NCI-H69 (cell line): ENCODE data around the gene SLC13A3.

ENCODE experiments used
- DNase-seq: peaks from one replicate; lab custom pipeline; 2025; lab: John Stamatoyannopoulos, UW

Gene SLC13A3

GRCh38 chr20:46575937-46576461 is 75.3 kb downstream of the SLC13A3 start:
- DNase-seq: no peak

- DNase-seq: no peak
These were observed 75.9 kb downstream of the SLC13A3 start for GRCh38 chr20:46575394-46575793.

GRCh38 chr20:46573788-46574584 is 77.3 kb downstream of the SLC13A3 start:
- no peak for DNase-seq

GRCh38 chr20:46573234-46573633 is 78.0 kb downstream of the SLC13A3 start:
- no peak for DNase-seq

- DNase-seq: no peak
These were observed 78.5 kb downstream of the SLC13A3 start for GRCh38 chr20:46572790-46573189.

- peak; percentile 2 for DNase-seq
These were observed 79.1 kb downstream of the SLC13A3 start for GRCh38 chr20:46572153-46572552.

- no peak for DNase-seq
These were observed 79.8 kb downstream of the SLC13A3 start for GRCh38 chr20:46571418-46571817.

- DNase-seq: no peak
These were observed 80.3 kb downstream of the SLC13A3 start for GRCh38 chr20:46570956-46571355.

GRCh38 chr20:46569961-46570360 is 81.3 kb downstream of the SLC13A3 start:
- no peak for DNase-seq

- DNase-seq: peak; percentile 79
These were observed 82.6 kb downstream of the SLC13A3 start for GRCh38 chr20:46568570-46569129.

GRCh38 chr20:46566125-46566524 is 85.1 kb downstream of the SLC13A3 start:
- no peak for DNase-seq

GRCh38 chr20:46564241-46564957 is 86.9 kb downstream of the SLC13A3 start:
- DNase-seq: no peak

- DNase-seq: no peak
These were observed 87.4 kb downstream of the SLC13A3 start for GRCh38 chr20:46563860-46564221.

GRCh38 chr20:46563170-46563859 is 87.9 kb downstream of the SLC13A3 start:
- DNase-seq: no peak

GRCh38 chr20:46562373-46563169 is 88.7 kb downstream of the SLC13A3 start:
- peak; percentile 59 for DNase-seq

GRCh38 chr20:46562009-46562372 is 89.3 kb downstream of the SLC13A3 start:
- DNase-seq: no peak

- no peak for DNase-seq
These were observed 91.4 kb downstream of the SLC13A3 start for GRCh38 chr20:46559685-46560440.

- DNase-seq: no peak
These were observed 92.3 kb downstream of the SLC13A3 start for GRCh38 chr20:46559001-46559400.

- DNase-seq: no peak
These were observed 92.7 kb downstream of the SLC13A3 start for GRCh38 chr20:46558511-46558959.

GRCh38 chr20:46557231-46557956 is 93.9 kb downstream of the SLC13A3 start:
- no peak for DNase-seq
